HL-60/S4 treated with phorbol 12-myristate 13-acetate at 8.2 ng/mL for 4 days and 3 days (cell line): ENCODE measurements around the gene RNF114.
"Not testable (repeated sequence)": the region's sequence is repeated elsewhere in the genome, so short reads cannot be mapped to it uniquely, and the experiment has no call there.

Source experiments
- in situ Hi-C: fragments of 300-500 bp; cut with MboI; formaldehyde crosslinking; loops from 2 replicates; pipeline ENCODE4 v1.15.0; 2022; ENCODE audit warnings: low sequenced_read_pairs

The RNF114 gene

DNA sequence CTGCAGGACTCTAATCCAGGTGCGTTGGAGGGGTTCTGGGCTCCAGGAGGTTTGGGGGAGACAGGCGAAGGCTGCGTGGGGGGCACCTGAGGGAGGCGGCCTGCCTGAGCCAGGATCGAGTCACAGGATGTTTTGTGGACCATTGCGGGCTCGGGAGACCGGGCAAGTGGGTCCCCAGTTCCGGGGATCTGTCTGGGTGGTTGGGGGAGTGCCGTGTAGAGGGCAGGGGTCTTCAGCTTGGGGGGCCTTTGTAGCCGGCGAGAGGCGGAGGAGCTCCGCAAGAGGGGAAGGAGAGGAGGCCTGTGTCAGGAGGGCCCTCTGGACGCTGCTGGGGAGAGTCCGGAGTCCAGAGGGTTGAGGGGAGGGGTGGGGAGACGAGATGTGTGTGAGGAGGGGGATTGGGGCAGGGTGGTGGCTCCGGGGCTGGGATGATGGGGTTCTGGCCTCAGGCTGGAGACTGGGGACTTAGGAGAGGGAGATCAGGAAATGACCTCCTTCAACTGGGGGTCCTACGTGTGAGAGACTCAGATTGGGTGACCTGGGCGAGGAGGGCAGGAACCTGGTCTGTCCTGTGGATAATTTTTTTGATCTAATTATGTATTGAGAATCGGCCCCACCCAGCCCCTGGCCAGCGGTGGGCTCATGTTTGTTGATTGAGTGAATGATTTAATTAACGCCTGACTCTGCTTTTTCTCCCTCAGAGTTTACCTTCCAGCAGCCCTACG is 47.1 kb downstream of the RNF114 start:
- in situ Hi-C loops: loop anchor here (5.0 kb wide), 1 partner anchor 84 kb away; no protein-coding TSS in a partner anchor

DNA sequence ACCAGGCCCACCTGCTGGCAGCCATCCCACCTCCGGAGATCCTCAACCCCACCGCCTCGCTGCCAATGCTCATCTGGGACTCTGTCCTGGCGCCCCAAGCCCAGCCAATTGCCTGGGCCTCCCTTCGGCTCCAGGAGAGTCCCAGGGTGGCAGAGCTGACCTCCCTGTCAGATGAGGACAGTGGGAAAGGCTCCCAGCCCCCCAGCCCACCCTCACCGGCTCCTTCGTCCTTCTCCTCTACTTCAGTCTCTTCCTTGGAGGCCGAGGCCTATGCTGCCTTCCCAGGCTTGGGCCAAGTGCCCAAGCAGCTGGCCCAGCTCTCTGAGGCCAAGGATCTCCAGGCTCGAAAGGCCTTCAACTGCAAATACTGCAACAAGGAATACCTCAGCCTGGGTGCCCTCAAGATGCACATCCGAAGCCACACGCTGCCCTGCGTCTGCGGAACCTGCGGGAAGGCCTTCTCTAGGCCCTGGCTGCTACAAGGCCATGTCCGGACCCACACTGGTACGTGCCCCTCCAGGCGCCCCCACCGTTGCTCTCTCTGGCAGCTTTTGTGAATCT is 47.7 kb downstream of the RNF114 start:
- in situ Hi-C loops: loop anchor here (5.0 kb wide), 1 partner anchor 83 kb away; no protein-coding TSS in a partner anchor

DNA sequence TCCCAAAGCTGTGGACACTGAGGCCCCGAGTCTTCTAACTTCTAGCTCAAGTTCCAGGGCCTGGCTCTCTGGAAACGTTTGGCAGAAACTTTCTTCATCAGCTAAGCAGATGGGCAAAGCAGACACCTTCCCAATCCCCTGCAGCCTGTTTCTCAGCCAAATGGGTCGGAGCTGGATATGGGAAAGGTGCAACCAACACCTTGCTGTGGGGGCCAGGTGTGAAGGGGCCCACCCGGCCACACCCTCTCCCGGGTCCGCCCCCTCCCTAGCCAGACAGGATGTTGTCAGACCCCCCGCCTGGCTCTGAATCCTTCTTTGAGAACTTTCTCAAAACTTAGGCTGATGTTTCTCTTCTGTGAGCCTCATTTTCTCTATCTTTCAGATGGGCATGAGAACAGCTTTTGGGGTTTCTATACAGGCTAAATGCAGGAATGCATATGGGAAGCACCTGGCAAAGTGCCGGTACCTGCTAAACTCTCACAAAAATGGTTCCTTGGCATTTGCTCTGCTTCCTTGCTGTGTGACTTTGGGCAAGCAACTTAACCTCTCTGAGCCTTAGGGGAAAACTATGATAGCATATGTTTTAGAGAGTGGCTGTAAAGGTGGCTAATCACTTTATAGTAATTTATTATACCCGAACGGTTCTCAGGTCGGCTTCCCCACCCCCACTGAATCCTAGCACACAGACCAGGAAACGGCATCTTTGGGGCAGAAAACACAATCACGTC is 48.4 kb downstream of the RNF114 start:
- in situ Hi-C loops: loop anchor here (5.0 kb wide), 1 partner anchor 83 kb away; no protein-coding TSS in a partner anchor

DNA sequence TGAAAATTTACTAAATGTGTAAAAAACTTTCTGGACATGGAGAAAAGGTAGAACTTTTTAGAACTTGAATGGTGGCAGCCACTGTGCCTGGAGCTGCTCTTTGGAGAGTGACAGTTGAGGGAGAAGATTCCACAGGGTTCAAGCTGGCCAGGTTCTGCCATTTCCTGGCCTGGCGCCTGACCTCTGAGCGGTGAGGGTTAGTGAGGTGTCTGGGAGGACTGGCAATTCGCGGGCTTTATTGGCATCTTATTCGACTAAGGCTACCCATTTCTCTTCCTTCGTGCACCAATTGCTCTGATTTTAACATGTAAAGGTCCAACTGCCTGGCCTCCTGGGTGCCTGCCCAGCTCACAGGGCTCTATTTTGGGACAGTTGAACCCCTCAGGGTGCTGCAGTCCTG is 49.0 kb downstream of the RNF114 start:
- in situ Hi-C loops: no loop called here

DNA sequence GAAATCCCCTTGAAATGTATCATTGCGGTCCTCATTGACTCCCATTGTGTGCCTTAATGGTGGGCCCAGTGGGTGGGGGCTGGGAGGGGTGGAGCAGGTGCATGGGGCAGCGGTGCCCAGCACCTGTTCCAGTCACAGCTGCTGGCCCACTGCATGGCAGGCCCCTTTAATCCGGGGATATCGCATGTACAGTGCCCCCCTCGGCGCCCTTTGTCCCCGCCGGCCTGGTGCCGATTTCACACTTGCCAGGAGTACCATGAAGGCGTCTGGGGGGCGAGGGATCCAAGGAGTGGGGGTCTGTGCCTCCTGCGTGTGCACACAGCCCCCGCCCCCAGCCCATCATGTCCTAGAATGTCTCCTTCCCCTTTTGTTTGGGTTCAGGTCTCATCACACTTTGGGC is 49.4 kb downstream of the RNF114 start:
- in situ Hi-C loops: no loop called here

DNA sequence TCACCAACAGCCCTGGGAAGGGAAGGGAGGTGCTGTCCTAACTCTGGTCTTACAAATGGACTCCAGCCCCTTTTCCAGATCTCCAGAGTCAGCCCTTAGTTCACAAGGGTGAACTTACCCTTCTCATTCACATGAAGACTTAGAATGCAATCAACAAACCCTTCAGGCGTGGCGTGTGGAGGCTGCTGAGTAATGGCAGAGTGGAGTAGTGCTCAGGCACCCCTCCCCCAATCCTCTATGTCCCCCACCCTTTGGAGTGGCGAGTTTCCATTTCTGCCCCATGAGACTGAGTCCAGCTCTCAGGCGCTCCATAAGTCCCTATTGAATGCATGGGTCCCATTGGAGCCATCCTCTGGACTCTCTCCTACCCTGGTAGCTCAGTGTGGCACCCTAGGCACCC is 49.9 kb downstream of the RNF114 start:
- in situ Hi-C loops: no loop called here

DNA sequence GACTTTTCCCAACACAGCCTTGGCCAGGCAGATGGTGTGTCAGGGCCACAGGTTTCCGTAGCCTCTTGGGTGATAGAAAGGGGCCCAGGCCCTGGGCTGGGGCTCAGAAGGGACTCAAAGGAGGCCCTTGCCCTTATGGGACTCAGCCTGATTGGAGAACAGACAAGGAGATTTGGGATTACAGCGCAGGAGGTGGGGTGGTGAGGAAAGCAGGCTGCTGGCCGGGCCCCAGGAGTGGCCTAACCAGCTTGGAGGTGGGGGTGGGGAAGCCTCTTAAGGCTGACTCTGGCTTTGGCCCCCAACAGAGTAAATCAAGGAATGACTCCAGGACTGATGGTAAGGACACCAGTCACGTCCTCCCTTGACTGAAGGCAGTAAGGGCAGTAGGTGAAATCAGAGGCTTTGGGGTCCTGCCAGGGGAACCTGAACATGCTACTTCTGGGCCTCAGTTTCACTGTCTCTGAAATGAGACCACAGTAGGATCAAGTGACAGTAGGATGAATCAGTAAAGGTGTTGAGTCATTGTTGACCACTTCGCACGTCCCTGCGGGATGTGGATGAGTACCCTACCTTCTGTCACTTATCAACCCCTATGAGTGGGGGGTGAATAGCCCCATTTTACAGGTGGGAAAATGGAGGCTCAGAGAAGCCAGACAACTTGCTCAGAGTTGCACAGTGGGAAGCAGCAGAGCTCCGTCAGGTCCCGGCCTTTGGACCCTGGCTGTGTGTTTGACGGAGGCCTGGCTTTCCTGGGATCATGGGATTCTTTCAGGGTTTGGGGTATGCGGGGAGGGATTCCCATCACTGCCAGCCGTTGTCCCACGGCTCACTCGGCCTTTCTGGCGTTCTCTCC is 51.0 kb downstream of the RNF114 start:
- in situ Hi-C loops: no loop called here

DNA sequence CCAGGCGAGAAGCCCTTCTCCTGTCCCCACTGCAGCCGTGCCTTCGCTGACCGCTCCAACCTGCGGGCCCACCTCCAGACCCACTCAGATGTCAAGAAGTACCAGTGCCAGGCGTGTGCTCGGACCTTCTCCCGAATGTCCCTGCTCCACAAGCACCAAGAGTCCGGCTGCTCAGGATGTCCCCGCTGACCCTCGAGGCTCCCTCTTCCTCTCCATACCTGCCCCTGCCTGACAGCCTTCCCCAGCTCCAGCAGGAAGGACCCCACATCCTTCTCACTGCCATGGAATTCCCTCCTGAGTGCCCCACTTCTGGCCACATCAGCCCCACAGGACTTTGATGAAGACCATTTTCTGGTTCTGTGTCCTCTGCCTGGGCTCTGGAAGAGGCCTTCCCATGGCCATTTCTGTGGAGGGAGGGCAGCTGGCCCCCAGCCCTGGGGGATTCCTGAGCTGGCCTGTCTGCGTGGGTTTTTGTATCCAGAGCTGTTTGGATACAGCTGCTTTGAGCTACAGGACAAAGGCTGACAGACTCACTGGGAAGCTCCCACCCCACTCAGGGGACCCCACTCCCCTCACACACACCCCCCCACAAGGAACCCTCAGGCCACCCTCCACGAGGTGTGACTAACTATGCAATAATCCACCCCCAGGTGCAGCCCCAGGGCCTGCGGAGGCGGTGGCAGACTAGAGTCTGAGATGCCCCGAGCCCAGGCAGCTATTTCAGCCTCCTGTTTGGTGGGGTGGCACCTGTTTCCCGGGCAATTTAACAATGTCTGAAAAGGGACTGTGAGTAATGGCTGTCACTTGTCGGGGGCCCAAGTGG is 51.9 kb downstream of the RNF114 start:
- in situ Hi-C loops: no loop called here

DNA sequence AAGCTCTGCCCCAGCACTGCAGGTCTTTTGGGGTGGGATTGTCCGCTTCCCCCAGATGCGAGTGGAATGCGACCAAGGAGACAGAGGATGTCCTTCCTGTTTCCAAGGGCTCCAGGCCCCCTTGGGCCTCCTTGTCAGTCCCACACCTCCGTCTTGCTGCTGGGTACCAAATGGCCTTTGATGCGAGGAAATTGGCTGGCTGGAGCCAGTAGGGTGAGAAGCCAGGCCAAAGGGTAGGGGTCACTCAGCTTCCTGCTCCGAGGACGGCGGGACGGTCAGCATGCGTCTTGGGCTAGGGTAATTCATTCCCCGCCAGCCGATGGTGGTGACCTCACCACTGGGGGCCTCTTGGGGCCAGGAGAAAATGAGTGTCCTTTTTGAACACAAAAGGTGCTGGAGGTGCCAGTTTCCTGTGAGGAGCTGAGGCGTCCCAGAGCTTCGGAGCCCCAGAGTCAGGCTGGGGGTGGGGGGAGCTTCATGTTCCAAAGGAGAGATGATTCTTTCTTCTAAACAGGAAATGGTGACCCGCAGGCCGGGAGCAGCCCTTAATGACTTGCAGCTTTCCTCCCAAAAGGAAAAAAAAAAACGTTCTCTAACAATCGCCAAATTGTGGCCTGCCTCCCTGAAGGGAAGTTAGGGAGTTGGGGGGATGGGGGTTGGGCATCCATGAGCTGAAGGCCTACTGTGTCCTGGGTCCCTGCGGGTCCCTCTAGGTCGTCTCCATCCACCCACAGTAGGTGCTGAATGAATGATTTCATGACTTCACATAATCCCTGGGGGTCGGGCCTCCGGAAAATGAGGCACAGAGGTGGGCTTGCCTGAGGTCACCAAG is 53.3 kb downstream of the RNF114 start:
- in situ Hi-C loops: no loop called here

DNA sequence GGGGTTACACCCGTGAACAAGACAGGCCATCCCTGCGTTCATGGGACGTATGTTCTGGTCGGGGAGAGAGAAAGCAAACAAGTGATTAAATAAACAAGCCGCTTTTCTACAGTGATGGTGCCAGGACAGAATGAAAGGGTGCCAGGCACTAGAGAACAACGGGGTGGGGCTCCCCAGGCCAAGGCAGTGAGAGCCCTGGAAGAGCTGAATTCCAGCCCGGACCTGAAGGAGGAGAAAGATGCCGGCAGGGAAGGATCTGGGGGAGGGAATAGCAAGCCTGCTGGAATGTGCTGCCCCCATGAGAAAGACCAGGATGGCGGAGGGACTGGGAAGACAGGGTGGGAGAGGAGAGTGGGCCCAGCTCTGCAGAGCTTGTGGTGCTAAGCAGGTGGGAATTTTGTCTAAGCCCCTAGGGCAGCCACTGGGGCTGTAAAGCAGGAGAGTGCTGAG is 54.1 kb downstream of the RNF114 start:
- in situ Hi-C loops: no loop called here

DNA sequence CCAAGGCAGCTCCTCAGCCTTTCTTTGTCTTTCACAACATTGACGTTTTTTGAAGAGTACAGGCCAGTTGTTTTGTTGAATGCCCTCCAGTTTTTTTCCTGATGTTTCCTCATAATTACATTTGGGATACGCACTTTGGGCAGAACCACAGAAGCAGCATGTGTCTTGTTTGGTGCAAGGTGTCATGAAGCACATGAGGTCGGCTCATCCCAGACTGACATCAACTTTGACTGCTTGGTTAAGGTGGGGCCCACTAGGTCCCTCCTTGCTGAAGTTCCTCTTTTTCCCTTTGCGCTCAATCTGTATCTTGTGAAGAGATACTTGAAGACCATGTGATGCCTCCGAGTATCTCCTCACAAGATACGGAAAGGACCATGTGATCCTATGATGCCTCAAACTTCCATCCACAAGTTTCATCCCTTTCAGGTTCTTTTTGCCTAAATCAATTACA is 57.1 kb downstream of the RNF114 start:
- in situ Hi-C loops: no loop called here

DNA sequence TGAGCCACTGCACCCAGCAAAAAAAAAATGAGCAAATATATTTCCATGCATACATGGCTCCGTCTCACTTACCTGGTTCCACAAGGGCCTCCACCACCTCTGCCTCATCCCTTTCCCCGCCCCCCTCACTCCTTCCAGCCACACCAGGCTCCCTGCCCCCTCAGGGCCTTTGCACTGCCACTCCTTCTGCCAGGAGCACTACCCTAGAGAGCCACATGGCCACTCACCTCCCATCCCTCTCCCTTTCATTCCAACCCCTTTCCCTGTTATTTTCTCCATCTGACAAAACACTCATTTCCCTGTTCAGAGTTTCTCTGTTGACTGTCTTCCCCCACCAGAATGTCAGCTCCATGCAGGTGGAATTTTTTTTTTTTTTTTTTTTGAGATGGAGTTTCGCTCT is 59.4 kb downstream of the RNF114 start:
- in situ Hi-C loops: no loop called here

DNA sequence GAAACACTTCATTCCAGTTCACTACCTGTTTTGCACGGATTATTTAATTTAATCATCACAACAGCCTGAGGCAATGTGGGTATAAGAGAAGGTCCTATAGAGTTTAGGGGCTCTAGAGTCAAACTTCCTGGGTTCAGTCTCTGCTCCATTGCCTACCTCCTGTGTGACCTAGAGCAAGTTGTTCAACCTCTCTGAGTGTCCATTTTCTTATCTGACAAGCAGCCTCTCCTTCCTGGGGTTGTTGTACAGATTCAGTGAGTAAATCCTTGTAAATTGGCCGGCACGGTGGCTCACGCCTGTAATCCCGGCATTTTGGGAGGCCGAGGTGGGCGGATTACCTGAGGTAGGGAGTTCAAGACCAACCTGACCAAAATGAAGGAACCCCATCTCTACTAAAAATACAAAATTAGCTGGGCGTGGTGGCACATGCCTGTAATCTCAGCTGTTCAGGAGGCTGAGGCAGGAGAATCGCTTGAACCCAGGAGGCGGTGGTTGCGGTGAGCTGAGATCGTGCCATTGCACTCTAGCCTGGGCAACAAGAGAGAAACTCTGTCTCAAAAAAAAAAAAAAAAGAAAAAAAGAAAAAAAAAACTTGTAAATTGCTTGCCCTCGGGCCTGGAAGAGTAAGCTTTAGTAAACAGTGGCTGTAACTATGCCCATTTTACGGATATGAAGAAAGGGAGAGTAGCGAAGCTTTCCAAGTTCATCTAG is 62.4 kb downstream of the RNF114 start:
- in situ Hi-C loops: not testable (repeated sequence)

DNA sequence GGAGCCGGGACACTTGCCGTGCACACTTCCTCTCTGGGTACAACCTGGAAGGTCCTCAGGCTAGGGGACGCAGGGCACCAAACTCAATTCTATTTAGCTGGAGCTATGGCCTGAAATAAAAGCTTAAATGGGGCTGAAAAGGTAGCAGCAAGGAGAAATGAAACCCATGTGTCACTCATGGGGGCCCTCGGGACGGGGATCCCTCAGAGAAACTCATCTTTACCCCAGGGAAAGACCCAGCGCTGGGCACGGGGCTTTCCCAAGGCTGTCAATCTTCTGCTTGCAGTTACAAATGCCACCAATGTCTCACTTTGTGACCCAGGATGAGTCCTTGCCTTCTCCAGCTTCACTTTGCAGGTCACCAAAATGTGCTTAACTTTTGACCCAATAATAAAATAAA is 63.1 kb downstream of the RNF114 start:
- in situ Hi-C loops: no loop called here

DNA sequence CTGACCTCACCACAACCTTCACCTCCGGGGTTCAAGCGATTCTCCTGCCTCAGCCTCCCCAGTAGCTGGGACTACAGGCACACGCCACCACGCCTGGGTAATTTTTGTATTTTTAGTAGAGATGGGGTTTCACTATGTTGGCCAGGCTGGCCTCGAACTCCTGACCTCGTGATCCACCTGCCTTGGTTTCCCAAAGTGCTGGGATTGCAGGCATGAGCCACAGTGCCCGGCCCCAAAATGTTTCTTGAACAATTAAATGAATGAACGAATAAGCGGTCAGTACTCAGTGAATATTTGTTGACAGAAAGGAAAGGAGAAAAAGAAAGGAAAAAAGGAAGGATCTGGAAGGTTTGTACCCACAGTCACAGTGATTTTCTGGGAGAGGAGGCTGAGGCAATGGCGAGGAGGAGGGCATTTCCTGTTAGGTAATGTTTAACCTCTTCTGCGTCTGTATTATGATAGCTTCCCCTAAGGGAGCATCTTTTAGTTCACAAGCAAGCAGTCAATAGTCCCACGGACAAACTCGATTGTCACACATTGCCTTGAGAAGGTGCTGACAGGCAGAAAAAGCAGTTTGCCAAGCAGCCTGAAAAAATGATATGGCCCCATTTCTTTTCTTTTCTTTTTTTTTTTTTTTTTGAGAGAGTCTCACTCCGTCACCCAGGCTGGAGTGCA is 64.5 kb downstream of the RNF114 start:
- in situ Hi-C loops: not testable (repeated sequence)

DNA sequence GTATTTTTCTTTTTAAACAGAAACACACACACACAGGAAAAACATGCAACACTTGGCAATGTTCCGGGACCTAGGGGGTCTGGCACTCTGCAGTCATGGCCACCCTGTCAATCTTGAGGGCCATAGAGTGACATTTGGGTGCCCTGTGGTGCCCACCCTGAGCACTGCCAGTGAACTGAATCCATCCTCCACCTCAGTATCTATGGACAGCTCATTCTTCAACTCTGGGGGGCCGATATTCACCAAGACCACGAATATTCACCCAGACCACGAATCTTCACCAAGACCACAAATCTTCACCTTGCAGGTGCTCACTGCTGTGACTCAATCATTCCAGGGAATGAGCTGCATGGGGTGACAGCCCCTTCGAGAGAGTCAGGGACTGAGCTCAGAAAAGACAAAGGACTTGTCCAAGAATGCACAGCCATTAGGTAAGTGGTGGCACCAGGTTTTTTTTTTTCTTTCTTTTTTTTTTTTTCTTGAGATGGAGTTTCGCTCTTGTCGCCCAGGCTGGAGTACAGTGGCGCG is 65.7 kb downstream of the RNF114 start:
- in situ Hi-C loops: no loop called here

DNA sequence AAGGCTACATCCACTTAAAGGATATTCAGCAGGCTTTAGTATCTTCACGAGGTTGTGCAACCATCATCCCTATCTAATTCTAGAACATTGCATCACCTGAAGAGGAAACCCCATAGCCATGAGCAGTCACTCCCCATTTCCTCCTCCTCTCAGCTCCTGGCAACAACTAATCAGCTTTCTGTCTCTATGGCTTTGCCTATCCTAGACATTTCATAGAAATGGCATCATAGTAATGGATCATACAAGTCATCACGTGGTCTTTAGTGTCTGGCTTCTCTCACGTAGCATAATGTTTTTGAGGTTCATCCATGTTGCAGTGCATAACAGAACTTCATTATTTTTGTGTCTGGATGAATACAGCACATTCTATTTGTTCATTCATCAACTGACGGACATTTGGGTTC is 67.1 kb downstream of the RNF114 start:
- in situ Hi-C loops: no loop called here
